CD4-positive, alpha-beta memory T cell (primary cell): Measurements from ENCODE around the gene HIKESHI. TPM values are rescaled to one million over a fixed set of nuclear protein-coding genes. Genes with fewer than 3 reads are reported as not detected.
"Not testable (repeated sequence)": the region's sequence is repeated elsewhere in the genome, so short reads cannot be mapped to it uniquely, and the experiment has no call there.

Experiments
- CTCF ChIA-PET: fragments of 350-600 bp; sonication (Branson Sonifier 250); formaldehyde crosslinking; loops from one replicate; lab custom pipeline; 2021; ENCODE audit warnings: inconsistent platforms; ENCODE audit not compliant: partially characterized antibody; lab: Charles Lee
- POLR2A ChIA-PET: fragments of 350-600 bp; sonication (Branson Sonifier 250); formaldehyde crosslinking; loops from one replicate; lab custom pipeline; 2021; ENCODE audit not compliant: partially characterized antibody; lab: Charles Lee
- DNase-seq, 5 donors: peaks; one replicate each; pipeline versions ENCODE4 v3.0.0 to v3.0.0-alpha.2; 2020 to 2022; ENCODE audit warnings: mixed read lengths in 1 of 5
- H3K27ac ChIP-seq: one replicate; pipeline ENCODE4 v1.7.0; 2013; ENCODE audit warnings: low read depth, low read length
- H3K27me3 ChIP-seq: 2 replicates; pipeline ENCODE4 v1.7.0; 2013; ENCODE audit warnings: mild to moderate bottlenecking, low read length, moderate library complexity; ENCODE audit not compliant: insufficient read depth
- H3K36me3 ChIP-seq: 2 replicates; pipeline ENCODE4 v1.7.0; 2013; ENCODE audit warnings: mild to moderate bottlenecking, low read length, moderate library complexity; ENCODE audit not compliant: insufficient read depth
- H3K4me1 ChIP-seq: 2 replicates; pipeline ENCODE4 v1.7.0; 2013; ENCODE audit warnings: mild to moderate bottlenecking, low read length, moderate library complexity; ENCODE audit not compliant: insufficient read depth
- H3K4me3 ChIP-seq, 2 donors: one replicate each; pipeline ENCODE4 v1.7.0; 2013; ENCODE audit warnings: low read length in 2 of 2, mild to moderate bottlenecking in 1 of 2
- H3K9me3 ChIP-seq, 2 donors: one replicate each; pipeline ENCODE4 v1.7.0; 2013; ENCODE audit warnings: low read length in 2 of 2, control low read depth in 1 of 2; ENCODE audit not compliant: control insufficient read depth in 1 of 2
- H3K27ac Mint-ChIP-seq, 7 donors: one replicate each; pipeline ENCODE4 v1.8.0; 2020 to 2021; ENCODE audit warnings: mixed read lengths in 7 of 7, mild to moderate bottlenecking in 6 of 7, inconsistent platforms in 3 of 7, moderate library complexity in 3 of 7
- H3K27me3 Mint-ChIP-seq, 2 donors: one replicate each; pipeline ENCODE4 v1.8.0; 2020 to 2021; ENCODE audit warnings: mixed read lengths in 2 of 2
- H3K36me3 Mint-ChIP-seq, 2 donors: one replicate each; pipeline ENCODE4 v1.8.0; 2020 to 2021; ENCODE audit warnings: mixed read lengths in 2 of 2, inconsistent platforms in 1 of 2, mild to moderate bottlenecking in 1 of 2
- H3K4me1 Mint-ChIP-seq, 4 donors: one replicate each; pipeline ENCODE4 v1.8.0; 2020 to 2021; ENCODE audit warnings: mixed read lengths in 4 of 4, mild to moderate bottlenecking in 1 of 4
- H3K4me3 Mint-ChIP-seq, 8 donors: one replicate each; pipeline ENCODE4 v1.8.0; 2020 to 2021; ENCODE audit warnings: mixed read lengths in 8 of 8, mild to moderate bottlenecking in 7 of 8, moderate library complexity in 6 of 8, inconsistent platforms in 3 of 8
- H3K9me3 Mint-ChIP-seq, 8 donors: one replicate each; pipeline ENCODE4 v1.8.0; 2020 to 2021; ENCODE audit warnings: mixed read lengths in 8 of 8, mild to moderate bottlenecking in 5 of 8, inconsistent platforms in 3 of 8, moderate library complexity in 1 of 8
- intact Hi-C: fragments of 100-400 bp; cut with micrococcal nuclease; formaldehyde crosslinking; loops from one replicate; pipeline ENCODE4 v1.15.1; 2023
- polyA plus RNA-seq, 2 donors: library from polyadenylated mRNA; unstranded; fragments of 300-500 nt; fragmentation: Illumina TruSeq; gene quantifications; one replicate each; pipeline ENCODE4 v1.2.3, GENCODE V29; 2021
- total RNA-seq, 2 experiments: library from RNA; stranded (reverse); gene quantifications; one replicate each; pipeline ENCODE4 v1.2.3, GENCODE V29; 2021

Gene HIKESHI
- total and polyA plus RNA-seq, 4 experiments from 2014 or later, result 26.6 to 143 (median 57.8) TPM

GRCh38 chr11:86277741-86278140 lies 24.3 kb upstream of the HIKESHI start:
- Mint-ChIP-seq H3K4me3 (no peak overlapping the region), H3K27me3 (no peaks in the 10 kb centered on the region), H3K4me1 (peaks cover 19 to 27% (median 23%) of the 10 kb centered on the region in 4 donors), H3K27ac (no peak overlapping the region), H3K9me3 (no peaks in the 10 kb centered on the region), H3K36me3 (peaks cover 48 to 74% of the 10 kb centered on the region in 2 donors)
- Histone ChIP-seq H3K27ac (no peak overlapping the region), H3K9me3 (no peaks in the 10 kb centered on the region), H3K4me1 (peaks cover 4% of the 10 kb centered on the region), H3K4me3 (no peak overlapping the region), H3K36me3 (peaks cover 32% of the 10 kb centered on the region), H3K27me3 (no peaks in the 10 kb centered on the region)
- intact Hi-C loops, result no loop called here
- CTCF ChIA-PET, result no interaction called here
- DNase-seq, result no peak
- POLR2A ChIA-PET, result no interaction called here

GRCh38 chr11:86278226-86278625 lies 23.8 kb upstream of the HIKESHI start:
- H3K4me1 ChIP-seq, result peaks cover 4% of the 10 kb centered on the region
- Mint-ChIP-seq H3K27me3 (no peaks in the 10 kb centered on the region), H3K4me3 (no peak overlapping the region), H3K9me3 (no peaks in the 10 kb centered on the region), H3K36me3 (peaks cover 45 to 69% of the 10 kb centered on the region in 2 donors), H3K4me1 (peaks cover 20 to 27% (median 24%) of the 10 kb centered on the region in 4 donors), H3K27ac (no peak overlapping the region)
- H3K4me3 ChIP-seq, result no peak overlapping the region
- peaks cover 32% of the 10 kb centered on the region for H3K36me3 ChIP-seq
- intact Hi-C loops, result no loop called here
- CTCF ChIA-PET, result no interaction called here
- H3K9me3 ChIP-seq, result no peaks in the 10 kb centered on the region
- no peak for DNase-seq
- POLR2A ChIA-PET, result no interaction called here
- H3K27ac ChIP-seq, result no peak overlapping the region
- no peaks in the 10 kb centered on the region for H3K27me3 ChIP-seq

GRCh38 chr11:86279747-86280146 lies 22.3 kb upstream of the HIKESHI start:
- Histone ChIP-seq H3K9me3 (no peaks in the 10 kb centered on the region), H3K27me3 (no peaks in the 10 kb centered on the region), H3K27ac (no peak overlapping the region), H3K4me1 (peaks cover 4% of the 10 kb centered on the region), H3K36me3 (peaks cover 37% of the 10 kb centered on the region), H3K4me3 (no peak overlapping the region)
- no peak overlapping the region for H3K4me3 Mint-ChIP-seq
- ChIA-PET CTCF (interaction anchor here (1.0 to 1.1 kb wide), 2 partner anchors 12 to 13 kb away, joined by 3 read pairs; no protein-coding TSS in a partner anchor), POLR2A (no interaction called here)
- H3K27me3 Mint-ChIP-seq, result no peaks in the 10 kb centered on the region
- H3K4me1 Mint-ChIP-seq, result peaks cover 15 to 22% (median 19%) of the 10 kb centered on the region in 4 donors
- H3K36me3 Mint-ChIP-seq, result peaks cover 49 to 60% of the 10 kb centered on the region in 2 donors
- H3K27ac Mint-ChIP-seq, result peak overlapping the region in 1 of 7 donors; percentile 46
- intact Hi-C loops, result no loop called here
- DNase-seq, result no peak
- H3K9me3 Mint-ChIP-seq, result no peaks in the 10 kb centered on the region

- CTCF ChIA-PET, result interaction anchor here (1.2 kb wide), 1 partner anchor 13 kb away, joined by 3 read pairs; no protein-coding TSS in a partner anchor
Observed at GRCh38 chr11:86287468-86287796, 14.6 kb upstream of the HIKESHI start.

GRCh38 chr11:86288776-86289507 lies 13.1 kb upstream of the HIKESHI start:
- peaks cover 56% of the 10 kb centered on the region for H3K4me1 ChIP-seq
- Mint-ChIP-seq H3K4me3 (peak overlapping the region in 5 of 8 donors; percentile 10 to 26 (median 13)), H3K9me3 (no peaks in the 10 kb centered on the region), H3K27ac (peak overlapping the region; percentile 41 to 92 (median 77)), H3K36me3 (peaks cover 4% of the 10 kb centered on the region in 2 donors), H3K4me1 (peaks cover 24 to 50% (median 39%) of the 10 kb centered on the region in 4 donors), H3K27me3 (no peaks in the 10 kb centered on the region)
- POLR2A ChIA-PET, result interaction anchor here (0.9 to 2.0 kb wide), 2 partner anchors 10 to 43 kb away, joined by 3 to 5 read pairs; no protein-coding TSS in a partner anchor
- no peaks in the 10 kb centered on the region for H3K27me3 ChIP-seq
- H3K4me3 ChIP-seq, result no peak overlapping the region
- no peak overlapping the region for H3K27ac ChIP-seq
- peak in 3 of 5 donors; percentile 7 to 41 (median 23) for DNase-seq
- CTCF ChIA-PET, result interaction anchor here (0.9 to 4.4 kb wide), 5 partner anchors 10 to 434 kb away, joined by 3 to 24 read pairs (median 3); partner anchors contain the start of gene CCDC83
- H3K9me3 ChIP-seq, result no peaks in the 10 kb centered on the region
- intact Hi-C loops, result no loop called here
- H3K36me3 ChIP-seq, result peaks cover 7% of the 10 kb centered on the region

More at GRCh38 chr11:86287468-86287796, 14.6 kb upstream of the HIKESHI start:
- Mint-ChIP-seq H3K4me3 (peak overlapping the region in 5 of 8 donors; percentile 43 to 78 (median 60)), H3K27me3 (no peaks in the 10 kb centered on the region), H3K27ac (peak overlapping the region; percentile 36 to 86 (median 78)), H3K36me3 (peaks cover 4 to 10% of the 10 kb centered on the region in 2 donors), H3K9me3 (no peaks in the 10 kb centered on the region), H3K4me1 (peaks cover 25 to 42% (median 37%) of the 10 kb centered on the region in 4 donors)
- H3K36me3 ChIP-seq, result peaks cover 9% of the 10 kb centered on the region
- H3K9me3 ChIP-seq, result no peaks in the 10 kb centered on the region
- POLR2A ChIA-PET, result no interaction called here
- intact Hi-C loops, result no loop called here
- peaks cover 42% of the 10 kb centered on the region for H3K4me1 ChIP-seq
- DNase-seq, result no peak
- H3K27ac ChIP-seq, result no peak overlapping the region
- H3K4me3 ChIP-seq, result no peak overlapping the region
- H3K27me3 ChIP-seq, result no peaks in the 10 kb centered on the region

GRCh38 chr11:86289508-86290280 lies 12.3 kb upstream of the HIKESHI start:
- H3K36me3 Mint-ChIP-seq, H3K9me3 Mint-ChIP-seq, H3K27me3 ChIP-seq, H3K9me3 ChIP-seq, H3K36me3 ChIP-seq, H3K27ac ChIP-seq, DNase-seq, H3K4me3 ChIP-seq, H3K27me3 Mint-ChIP-seq: not testable (repeated sequence)
- Mint-ChIP-seq H3K4me3 (peak overlapping the region in 1 of 8 donors; percentile 26), H3K4me1 (peaks cover 24 to 50% (median 40%) of the 10 kb centered on the region in 4 donors), H3K27ac (peak overlapping the region in 6 of 7 donors; percentile 29 to 81 (median 56))
- intact Hi-C loops, result loop anchor here (2.0 kb wide), 1 partner anchor 247 kb away; no protein-coding TSS in a partner anchor
- CTCF ChIA-PET, result interaction anchor here (0.9 to 4.4 kb wide), 5 partner anchors 9 to 435 kb away, joined by 3 to 24 read pairs (median 4); partner anchors contain the start of gene CCDC83
- POLR2A ChIA-PET, result interaction anchor here (0.9 to 2.0 kb wide), 2 partner anchors 9 to 44 kb away, joined by 3 to 5 read pairs; no protein-coding TSS in a partner anchor
- peaks cover 60% of the 10 kb centered on the region for H3K4me1 ChIP-seq
